Lung microvascular endothelial cell (primary cell): Measurements from ENCODE around the gene PRMT3. TPM values are rescaled to one million over a fixed set of nuclear protein-coding genes. Genes with fewer than 3 reads are reported as not detected.
"Not testable (repeated sequence)": the region's sequence is repeated elsewhere in the genome, so short reads cannot be mapped to it uniquely, and the experiment has no call there.

ENCODE experiments used
- DNase-seq, 2 donors: peaks; one replicate each; pipeline versions ENCODE4 v3.0.0 to v3.0.0-alpha.2; 2010; ENCODE audit warnings: low read depth in 2 of 2
- total RNA-seq: library from RNA; depleted of rRNA; stranded (reverse); fragments of >200 nt; gene quantifications from 2 replicates; pipeline ENCODE4 v1.2.1, GENCODE V29; 2014

The PRMT3 gene
- total RNA-seq, result 8.5 TPM in 2 replicates

DNA sequence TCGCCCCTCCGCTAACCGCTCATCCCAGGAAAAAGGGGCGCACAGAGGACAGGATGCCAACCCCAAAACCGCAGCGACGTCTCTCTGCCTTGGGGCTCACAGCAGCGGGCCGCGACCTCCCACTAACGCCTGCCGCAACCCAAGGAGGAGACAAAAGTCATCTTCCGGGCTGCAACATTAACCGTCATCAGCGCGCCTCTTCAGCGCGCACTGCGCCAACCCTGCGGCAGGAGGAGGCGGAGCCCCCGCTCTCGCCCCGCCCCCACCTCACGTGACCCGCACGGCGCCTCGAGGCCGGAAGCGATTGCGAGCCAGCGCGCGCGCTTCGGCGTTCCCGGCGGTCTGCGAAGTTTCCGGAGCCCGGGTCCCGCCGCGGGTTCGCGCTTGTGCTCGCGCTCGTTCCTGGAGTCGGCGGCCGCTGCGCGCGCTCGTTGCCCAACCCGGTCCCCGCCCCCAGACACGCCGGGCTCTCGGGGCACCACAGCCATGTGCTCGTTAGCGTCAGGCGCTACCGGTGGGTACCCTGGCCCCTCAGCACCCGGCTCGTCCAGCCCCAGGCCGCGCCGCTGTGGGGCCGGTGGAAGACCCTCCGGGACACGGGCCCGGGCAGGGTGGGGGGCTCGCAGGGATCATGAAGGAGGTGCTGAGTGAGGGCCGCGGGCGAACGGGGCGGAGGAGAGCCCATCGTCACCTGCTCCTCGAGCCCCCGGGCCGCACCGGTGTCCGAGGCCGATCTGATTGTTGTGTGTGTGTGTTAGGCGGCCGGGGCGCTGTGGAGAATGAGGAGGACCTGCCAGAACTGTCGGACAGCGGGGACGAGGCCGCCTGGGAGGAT is at the start of gene PRMT3:
PRMT3 (plus strand) TSS at position 456 of the 835 bp plus-strand sequence; CDS start at position 487, 31 bp downstream.
- peak; percentile 98 to 99 for DNase-seq

DNA sequence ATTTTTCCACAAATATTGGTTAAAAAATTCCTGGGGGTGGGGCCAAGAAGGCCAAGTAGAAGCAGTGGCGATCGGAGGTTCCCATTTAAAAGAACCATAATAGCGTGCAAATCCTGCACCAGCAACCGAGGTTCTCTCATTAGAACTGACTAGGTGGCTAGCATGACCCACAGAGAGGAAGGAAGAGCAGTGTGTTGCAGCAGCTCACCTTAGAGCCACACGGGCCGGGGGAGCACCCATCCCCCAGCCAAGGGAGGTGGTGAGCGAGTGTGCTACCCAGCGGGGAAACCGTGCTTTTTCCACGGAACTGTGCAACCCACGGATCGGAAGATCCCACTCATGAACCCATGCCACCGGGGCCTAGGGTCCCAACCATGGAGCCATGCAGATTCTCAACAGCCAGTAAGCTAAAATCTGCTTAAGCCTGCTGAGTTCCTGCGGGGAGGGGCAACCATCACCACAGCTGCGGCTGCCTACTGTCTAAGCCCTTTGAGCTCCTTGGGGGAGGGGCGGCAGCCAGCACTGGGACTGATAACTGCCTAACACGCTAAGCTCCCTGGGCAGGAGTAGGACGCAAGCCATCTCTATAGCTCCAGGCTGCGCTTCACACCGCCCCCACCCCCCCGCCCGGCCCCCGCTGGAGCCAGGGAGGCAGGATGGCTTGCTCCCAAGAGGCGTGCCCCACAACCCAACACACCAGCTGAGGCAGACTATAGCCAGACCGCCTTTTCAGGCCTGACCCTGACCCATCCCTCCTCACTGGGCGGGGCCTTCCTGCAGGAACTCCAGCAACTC is 45.0 kb upstream of the PRMT3 start:
- DNase-seq, result no peak

DNA sequence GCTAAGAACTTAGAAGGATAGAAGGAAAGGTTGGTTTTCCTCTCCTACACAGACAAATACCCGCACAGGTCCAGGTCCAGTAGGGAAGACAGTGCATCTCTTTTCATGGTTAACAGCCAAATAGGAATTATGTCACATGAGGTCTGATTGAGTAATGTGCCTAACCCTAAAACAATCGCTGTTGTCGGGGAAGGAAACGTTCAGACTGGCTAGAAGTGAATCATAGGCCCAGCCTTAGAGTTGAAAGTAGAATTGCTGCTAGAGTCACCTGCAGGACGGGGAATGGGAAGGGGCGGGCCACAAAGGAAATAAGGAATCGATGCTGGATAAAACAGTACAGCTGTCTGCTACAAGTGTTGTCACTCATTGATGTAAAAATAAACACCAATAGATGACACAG is 36.4 kb upstream of the PRMT3 start:
- DNase-seq, result peak in 1 of 2 donors; percentile 49

- DNase-seq, result no peak
Observed at GRCh38 chr11:20351751-20352262, 35.7 kb upstream of the PRMT3 start.

GRCh38 chr11:20353829-20354434 is 33.6 kb upstream of the PRMT3 start:
- peak; percentile 64 to 68 for DNase-seq

- DNase-seq, result peak; percentile 58 to 68
Observed at GRCh38 chr11:20355221-20356219, 32.0 kb upstream of the PRMT3 start.

DNA sequence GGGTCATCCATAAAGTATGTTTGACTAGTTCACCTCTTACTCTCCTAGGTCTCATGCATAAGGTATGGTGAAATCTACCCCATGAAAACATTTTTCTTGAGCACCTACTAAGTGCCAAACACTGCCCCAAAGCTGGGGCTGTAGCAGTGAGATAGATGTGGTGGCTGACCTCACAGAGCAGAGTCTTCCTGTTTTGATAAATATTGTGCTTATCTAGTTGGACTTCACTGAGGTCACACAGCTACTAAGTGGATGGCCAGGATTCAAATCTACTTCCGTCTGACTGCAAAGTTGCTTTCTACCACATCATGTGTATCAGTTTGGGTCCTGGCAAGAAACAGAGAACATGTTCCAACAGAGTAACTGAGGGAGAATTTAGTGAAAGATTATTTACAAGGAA is 30.4 kb upstream of the PRMT3 start:
- no peak for DNase-seq

GRCh38 chr11:20360650-20361049 is 26.9 kb upstream of the PRMT3 start:
- DNase-seq, result peak; percentile 40 to 53

DNA sequence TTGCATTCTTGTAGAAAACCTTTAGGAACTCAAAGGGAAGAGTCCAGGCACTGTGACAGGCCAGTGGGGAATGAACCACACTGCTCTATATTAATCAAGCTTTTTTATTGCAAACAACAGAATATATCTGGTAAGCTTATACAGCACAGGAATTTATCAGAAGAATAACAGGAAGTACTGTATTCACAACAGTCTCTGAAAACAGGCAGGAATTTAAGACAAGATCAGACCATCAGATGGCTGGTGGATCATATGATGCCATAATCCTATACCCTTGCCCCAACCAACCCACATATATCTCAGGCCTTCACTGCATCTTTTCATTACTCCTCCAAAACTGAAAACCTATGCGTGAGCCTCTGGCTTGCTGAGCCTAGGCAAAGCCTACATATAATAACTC is 25.0 kb upstream of the PRMT3 start:
- peak; percentile 35 to 57 for DNase-seq

GRCh38 chr11:20363149-20363499 is 24.4 kb upstream of the PRMT3 start:
- DNase-seq, result no peak

- peak; percentile 63 to 75 for DNase-seq
Observed at GRCh38 chr11:20363500-20364340, 23.8 kb upstream of the PRMT3 start, which contains the start of gene HTATIP2. Gene HTATIP2 (plus strand): TSS chr11:20363714. CDS start chr11:20364238, 524 bp downstream.

DNA sequence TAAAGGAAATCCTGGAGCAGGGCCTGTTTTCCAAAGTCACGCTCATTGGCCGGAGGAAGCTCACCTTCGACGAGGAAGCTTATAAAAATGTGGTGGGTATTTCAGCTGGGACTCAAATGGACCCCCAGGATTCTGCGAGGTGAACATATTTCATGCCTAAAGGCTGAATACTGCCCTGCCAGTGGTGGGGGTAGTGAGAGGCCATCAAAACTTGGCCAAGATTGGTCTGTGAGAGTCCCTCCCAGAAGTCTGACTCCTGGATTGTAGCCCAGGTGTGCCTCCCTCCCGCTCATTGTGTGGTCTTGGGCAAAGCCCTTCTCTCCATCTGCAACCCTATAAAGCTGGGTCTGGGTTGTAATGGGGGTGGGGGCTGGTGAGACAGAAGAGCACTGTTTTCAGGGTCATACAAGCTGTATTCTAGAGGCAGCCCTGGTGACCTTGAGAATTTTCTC is 23.1 kb upstream of the PRMT3 start:
- no peak for DNase-seq

- DNase-seq, result not testable (repeated sequence)
Observed at GRCh38 chr11:20365465-20365864, 22.1 kb upstream of the PRMT3 start.

GRCh38 chr11:20367313-20367948 is 20.1 kb upstream of the PRMT3 start:
- DNase-seq, result peak; percentile 78 to 90

DNA sequence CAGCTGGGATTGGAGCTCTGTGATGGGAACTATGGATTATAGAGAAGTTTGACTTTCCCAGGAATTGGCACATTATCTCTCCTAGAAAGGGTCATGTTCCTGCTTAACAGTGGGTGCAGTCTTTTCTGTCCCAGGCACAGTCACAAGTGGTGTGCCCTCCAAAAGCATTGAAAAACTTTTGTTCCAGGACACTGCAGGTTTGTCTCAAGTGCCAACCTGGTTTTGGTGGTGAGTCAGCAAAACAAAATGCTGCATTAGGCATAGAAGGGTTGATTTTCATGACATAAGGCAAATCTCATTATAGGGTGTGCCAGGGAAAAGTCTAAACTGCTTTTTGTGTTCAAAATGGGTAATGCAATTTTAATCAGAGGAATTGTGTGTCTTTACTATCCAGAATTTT is 19.1 kb upstream of the PRMT3 start:
- DNase-seq, result no peak

GRCh38 chr11:20369826-20370225 is 17.7 kb upstream of the PRMT3 start:
- DNase-seq, result peak in 1 of 2 donors; percentile 48

GRCh38 chr11:20372081-20372626 is 15.4 kb upstream of the PRMT3 start:
- DNase-seq, result no peak

GRCh38 chr11:20373147-20373546 is 14.4 kb upstream of the PRMT3 start:
- DNase-seq, result no peak
